Skeletal muscle satellite cell (primary cell): Measurements from ENCODE around the gene MTSS2. TPM values are rescaled to one million over a fixed set of nuclear protein-coding genes. Genes with fewer than 3 reads are reported as not detected.

Source experiments
- H3K27me3 ChIP-seq: 2 replicates; pipeline ENCODE4 v1.7.0; 2013; ENCODE audit warnings: low read length; ENCODE audit not compliant: control insufficient read depth, insufficient read depth
- H3K36me3 ChIP-seq: 2 replicates; pipeline ENCODE4 v1.7.0; 2013; ENCODE audit warnings: mild to moderate bottlenecking, control low read depth, low read length; ENCODE audit not compliant: insufficient read depth
- H3K4me1 ChIP-seq: 2 replicates; pipeline ENCODE4 v1.7.0; 2013; ENCODE audit warnings: low read length; ENCODE audit not compliant: control insufficient read depth, insufficient read depth
- H3K4me2 ChIP-seq: 2 replicates; pipeline ENCODE4 v1.7.0; 2013; ENCODE audit warnings: mild to moderate bottlenecking, low read length
- H3K4me3 ChIP-seq: 2 replicates; pipeline ENCODE4 v1.7.0; 2013; ENCODE audit warnings: low read length
- H3K9ac ChIP-seq: 2 replicates; pipeline ENCODE4 v1.7.0; 2013; ENCODE audit warnings: mild to moderate bottlenecking, low read depth, low read length, moderate library complexity
- H3K9me3 ChIP-seq: replicated peaks from 2 replicates; pipeline ENCODE4 v1.7.0; 2013; ENCODE audit warnings: mild to moderate bottlenecking, control low read depth, low read length
- total RNA-seq: library from RNA; depleted of rRNA; stranded (reverse); fragments of >200 nt; gene quantifications from 2 replicates; pipeline ENCODE4 v1.2.3, GENCODE V29; 2012; rRNA removed

MTSS2 gene, protein sequence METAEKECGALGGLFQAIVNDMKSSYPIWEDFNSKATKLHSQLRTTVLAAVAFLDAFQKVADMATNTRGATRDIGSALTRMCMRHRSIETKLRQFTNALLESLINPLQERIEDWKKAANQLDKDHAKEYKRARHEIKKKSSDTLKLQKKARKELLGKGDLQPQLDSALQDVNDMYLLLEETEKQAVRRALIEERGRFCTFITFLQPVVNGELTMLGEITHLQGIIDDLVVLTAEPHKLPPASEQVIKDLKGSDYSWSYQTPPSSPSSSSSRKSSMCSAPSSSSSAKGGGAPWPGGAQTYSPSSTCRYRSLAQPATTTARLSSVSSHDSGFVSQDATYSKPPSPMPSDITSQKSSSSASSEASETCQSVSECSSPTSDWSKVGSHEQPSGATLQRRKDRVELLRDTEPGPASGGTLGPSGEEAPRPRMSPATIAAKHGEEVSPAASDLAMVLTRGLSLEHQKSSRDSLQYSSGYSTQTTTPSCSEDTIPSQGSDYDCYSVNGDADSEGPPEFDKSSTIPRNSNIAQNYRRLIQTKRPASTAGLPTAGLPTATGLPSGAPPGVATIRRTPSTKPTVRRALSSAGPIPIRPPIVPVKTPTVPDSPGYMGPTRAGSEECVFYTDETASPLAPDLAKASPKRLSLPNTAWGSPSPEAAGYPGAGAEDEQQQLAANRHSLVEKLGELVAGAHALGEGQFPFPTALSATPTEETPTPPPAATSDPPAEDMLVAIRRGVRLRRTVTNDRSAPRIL
- 17.0 and 25.6 TPM in 2 replicates for total RNA-seq

DNA sequence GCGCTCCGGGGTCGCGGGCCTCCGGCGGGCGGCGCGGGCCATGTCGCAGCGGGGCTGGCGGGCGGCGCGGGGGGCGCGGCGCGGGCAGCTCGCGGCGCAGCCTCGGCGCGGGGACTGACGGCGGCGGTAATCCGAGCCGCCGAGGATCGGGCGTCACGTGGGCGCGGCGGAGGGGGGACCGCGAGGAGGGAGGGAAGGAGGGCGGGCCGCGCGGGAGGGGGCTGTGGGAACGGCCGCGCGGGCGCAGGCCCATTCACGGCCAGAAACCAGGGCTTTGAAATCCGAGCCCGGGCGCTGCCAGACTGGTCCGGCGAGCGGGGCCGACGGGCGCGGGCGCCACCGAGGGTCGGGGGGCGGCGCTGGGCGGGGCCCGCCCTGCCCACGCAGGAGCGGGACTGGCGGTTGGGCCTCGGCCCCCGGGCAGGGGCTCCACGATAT, at the start of gene MTSS2:
TSS of gene MTSS2 (minus strand) at position 116 of the 438 bp plus-strand sequence. CDS start 262 bp downstream, outside the sequence.
- Histone ChIP-seq H3K4me3 (peak within 1 kb of the TSS; percentile 90), H3K36me3 (peaks cover 13% of the 10 kb centered on the region), H3K9ac (peak within 1 kb of the TSS; percentile 90), H3K9me3 (no peaks in the 10 kb centered on the region), H3K27me3 (no peaks in the 10 kb centered on the region), H3K4me1 (peaks cover 87% of the 10 kb centered on the region), H3K4me2 (peak within 1 kb of the TSS; percentile 100)

DNA sequence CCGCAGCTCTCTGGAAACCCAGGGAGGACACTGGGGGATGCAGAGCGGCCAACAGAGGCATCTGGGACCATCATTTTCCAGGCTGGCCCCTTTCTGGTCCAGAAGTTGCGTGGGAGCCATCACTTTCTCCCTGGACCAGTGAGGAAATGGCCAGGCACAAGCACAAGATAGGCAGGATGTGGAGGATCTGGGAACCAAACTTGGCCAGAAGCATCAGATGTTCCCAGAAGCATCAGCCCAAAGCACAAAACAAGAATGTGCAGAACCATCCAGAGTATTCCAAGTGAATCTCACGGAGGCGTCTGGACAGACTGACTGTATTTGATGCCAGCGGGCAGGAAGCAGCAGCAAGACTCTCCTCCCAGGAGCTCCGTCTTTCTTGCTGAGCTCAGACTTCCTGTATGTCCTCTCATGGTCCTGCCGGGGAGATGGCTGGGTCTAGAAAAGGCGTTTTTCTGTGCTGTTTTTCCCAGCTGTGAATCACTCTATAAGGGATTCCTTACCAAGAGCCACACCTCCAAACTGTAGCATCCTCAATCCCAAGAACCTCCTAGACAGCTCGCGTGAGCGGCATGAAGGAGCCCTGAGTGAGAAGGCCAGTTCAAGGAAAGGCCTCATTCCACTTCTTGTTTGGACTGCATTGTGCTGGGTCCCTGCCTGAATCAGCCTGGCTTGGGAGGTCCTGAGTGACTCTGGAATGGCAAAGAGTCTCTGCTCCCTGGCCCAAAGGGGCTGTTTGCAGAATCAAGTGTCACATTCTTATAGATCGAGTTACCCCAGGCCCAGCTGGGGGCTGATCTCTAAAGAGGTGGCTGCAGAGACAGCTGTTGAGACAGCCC, 49.5 kb upstream of the MTSS2 start:
- peak overlapping the region; percentile 17 for H3K4me3 ChIP-seq
- H3K9me3 ChIP-seq, result no peaks in the 10 kb centered on the region
- H3K9ac ChIP-seq, result peak overlapping the region; percentile 71
- no peaks in the 10 kb centered on the region for H3K27me3 ChIP-seq
- H3K4me2 ChIP-seq, result peak overlapping the region; percentile 22
- peaks cover 55% of the 10 kb centered on the region for H3K4me1 ChIP-seq
- H3K36me3 ChIP-seq, result peaks cover 13% of the 10 kb centered on the region

DNA sequence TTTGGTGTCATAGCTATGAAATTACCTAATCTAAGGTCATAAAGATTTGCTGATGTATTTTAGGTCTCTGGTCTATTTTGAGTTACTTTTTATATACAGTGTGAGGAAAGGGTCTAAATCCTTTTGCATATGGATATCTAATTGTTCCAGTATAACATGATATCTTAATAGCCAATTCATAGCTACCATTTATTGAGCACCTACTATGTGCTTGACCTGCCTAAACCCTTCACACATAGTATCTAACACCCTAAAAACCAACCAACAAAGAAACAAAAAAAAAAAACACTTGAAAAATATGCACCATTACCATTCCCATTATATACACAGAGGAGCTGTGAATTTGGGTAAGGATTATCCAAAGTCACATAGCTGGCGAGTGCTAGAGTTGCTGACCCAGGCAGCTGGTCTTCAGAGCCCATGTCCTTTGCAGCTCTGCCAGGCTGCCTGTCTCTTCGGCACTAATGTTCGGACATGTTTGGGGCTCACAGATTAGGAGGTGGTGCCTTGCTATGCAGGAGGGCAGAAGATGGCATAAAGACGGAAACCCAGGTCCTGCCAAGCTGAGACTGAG, 48.8 kb upstream of the MTSS2 start:
- H3K27me3 ChIP-seq, result no peaks in the 10 kb centered on the region
- H3K9ac ChIP-seq, result peak overlapping the region; percentile 71
- peaks cover 12% of the 10 kb centered on the region for H3K36me3 ChIP-seq
- peak overlapping the region; percentile 22 for H3K4me2 ChIP-seq
- H3K4me1 ChIP-seq, result peaks cover 60% of the 10 kb centered on the region
- peak overlapping the region; percentile 17 for H3K4me3 ChIP-seq
- no peaks in the 10 kb centered on the region for H3K9me3 ChIP-seq

DNA sequence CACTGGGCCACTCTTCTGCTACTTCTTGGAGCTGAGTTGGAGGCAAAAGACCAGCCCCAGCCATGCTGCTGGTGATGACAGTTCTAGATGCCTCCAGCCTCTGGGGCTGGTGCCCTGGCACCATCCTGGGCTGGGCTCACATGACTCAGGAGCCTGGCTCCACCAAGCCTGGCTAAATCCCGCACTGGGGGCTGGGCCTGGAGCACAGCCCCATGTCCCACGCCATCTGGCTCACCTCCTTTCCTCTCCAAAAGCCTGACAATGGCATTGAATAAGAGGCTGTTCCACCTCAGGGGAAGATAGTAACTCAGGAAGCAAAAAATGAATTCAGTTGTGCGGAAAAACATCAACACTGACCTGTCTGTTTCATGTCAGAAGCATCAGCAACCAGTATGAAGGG, 45.1 kb upstream of the MTSS2 start:
- Histone ChIP-seq H3K4me3 (no peak overlapping the region), H3K9ac (no peak overlapping the region), H3K36me3 (peaks cover 21% of the 10 kb centered on the region), H3K9me3 (no peaks in the 10 kb centered on the region), H3K27me3 (no peaks in the 10 kb centered on the region), H3K4me1 (peaks cover 36% of the 10 kb centered on the region), H3K4me2 (peak overlapping the region; percentile 2)

DNA sequence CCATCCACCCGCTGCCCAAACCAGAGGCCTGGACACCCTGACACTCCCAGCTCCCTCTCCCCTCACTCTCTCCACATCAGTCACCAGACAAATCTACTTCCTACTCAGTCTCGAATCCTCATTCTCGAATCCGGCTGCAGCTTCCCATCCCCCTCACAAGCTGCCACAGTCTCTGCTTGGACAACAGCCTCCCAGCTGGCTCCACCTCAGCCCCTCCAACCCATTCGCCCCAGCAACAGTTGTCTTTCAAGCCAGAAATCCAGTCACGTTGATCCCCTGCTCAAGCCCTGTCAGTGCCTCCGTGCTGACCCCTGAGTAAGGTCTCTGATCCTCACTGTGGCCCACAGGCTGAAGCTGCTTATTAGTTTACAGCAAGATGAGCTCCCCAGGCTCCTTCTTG, 44.2 kb upstream of the MTSS2 start:
- no peak overlapping the region for H3K4me3 ChIP-seq
- H3K27me3 ChIP-seq, result no peaks in the 10 kb centered on the region
- H3K4me1 ChIP-seq, result peaks cover 33% of the 10 kb centered on the region
- H3K9ac ChIP-seq, result no peak overlapping the region
- peaks cover 21% of the 10 kb centered on the region for H3K36me3 ChIP-seq
- H3K4me2 ChIP-seq, result no peak overlapping the region
- no peaks in the 10 kb centered on the region for H3K9me3 ChIP-seq

DNA sequence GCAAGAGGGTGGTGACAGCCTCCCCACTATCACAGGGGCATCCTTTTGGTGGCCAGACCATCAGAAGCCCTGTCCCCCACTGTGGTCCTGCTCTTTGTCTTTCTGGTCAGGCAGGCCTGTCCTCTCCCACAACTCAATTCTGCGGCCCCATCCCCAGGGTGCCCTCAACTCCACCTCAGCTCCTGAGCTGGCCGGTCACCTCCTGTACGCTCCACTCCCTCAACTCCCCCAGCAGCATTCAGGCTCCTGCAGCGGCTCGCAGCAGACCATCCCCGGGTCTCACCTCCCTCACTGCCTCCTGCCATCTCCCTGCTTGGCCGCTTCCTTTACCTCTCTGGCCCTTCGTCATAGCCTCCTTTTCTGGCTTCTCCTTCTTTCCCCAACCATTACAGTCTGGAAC, 43.4 kb upstream of the MTSS2 start:
- no peak overlapping the region for H3K4me2 ChIP-seq
- H3K4me3 ChIP-seq, result no peak overlapping the region
- peaks cover 27% of the 10 kb centered on the region for H3K4me1 ChIP-seq
- no peaks in the 10 kb centered on the region for H3K27me3 ChIP-seq
- no peaks in the 10 kb centered on the region for H3K9me3 ChIP-seq
- peaks cover 21% of the 10 kb centered on the region for H3K36me3 ChIP-seq
- no peak overlapping the region for H3K9ac ChIP-seq

DNA sequence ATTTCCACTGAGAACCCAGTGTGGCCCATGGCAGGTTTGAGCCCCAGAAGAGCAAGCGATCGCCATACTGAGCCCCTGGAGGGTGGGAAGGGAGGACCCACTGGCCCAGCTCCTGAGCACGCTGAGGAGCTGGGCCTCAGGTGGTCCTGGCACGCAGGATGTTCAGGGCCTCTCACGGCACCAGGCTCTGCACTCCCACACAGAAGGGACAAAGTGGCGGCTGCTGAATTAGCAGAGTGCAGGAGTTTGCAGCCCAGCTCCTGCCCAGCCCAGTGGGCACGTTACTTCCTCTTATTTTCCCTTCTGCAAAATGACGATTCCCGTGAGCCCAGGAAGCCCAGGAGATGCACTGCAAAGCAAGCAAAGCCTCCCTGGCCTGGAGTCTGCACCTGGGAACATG, 42.3 kb upstream of the MTSS2 start:
- no peaks in the 10 kb centered on the region for H3K27me3 ChIP-seq
- H3K9ac ChIP-seq, result no peak overlapping the region
- no peak overlapping the region for H3K4me2 ChIP-seq
- H3K9me3 ChIP-seq, result no peaks in the 10 kb centered on the region
- no peak overlapping the region for H3K4me3 ChIP-seq
- peaks cover 21% of the 10 kb centered on the region for H3K36me3 ChIP-seq
- H3K4me1 ChIP-seq, result peaks cover 27% of the 10 kb centered on the region

DNA sequence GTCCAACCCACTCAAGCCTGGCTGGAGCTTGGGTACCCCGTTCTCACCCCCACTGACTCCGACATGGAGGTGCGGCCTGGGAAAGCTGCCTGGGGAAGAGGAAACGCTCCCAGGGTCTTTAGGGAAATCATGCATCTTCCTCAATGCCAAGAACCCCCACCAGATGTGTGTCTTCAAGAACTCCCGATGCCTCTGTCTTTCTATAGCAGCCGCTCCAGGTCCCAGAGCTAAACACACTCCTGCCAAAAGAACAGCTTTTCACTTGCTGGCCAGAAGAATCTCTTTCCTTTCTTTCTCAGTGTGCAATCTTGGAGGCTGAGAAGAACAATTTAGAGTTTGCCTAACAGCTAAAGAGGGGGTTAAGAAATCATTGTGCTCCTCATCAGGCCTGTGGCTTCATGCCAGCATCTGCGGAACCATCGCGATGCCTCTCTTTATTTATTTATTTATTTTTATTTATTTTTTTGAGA, 41.1 kb upstream of the MTSS2 start:
- Histone ChIP-seq H3K9me3 (no peaks in the 10 kb centered on the region), H3K4me2 (no peak overlapping the region), H3K27me3 (no peaks in the 10 kb centered on the region), H3K4me3 (no peak overlapping the region), H3K36me3 (peaks cover 28% of the 10 kb centered on the region), H3K9ac (no peak overlapping the region), H3K4me1 (peaks cover 27% of the 10 kb centered on the region)

DNA sequence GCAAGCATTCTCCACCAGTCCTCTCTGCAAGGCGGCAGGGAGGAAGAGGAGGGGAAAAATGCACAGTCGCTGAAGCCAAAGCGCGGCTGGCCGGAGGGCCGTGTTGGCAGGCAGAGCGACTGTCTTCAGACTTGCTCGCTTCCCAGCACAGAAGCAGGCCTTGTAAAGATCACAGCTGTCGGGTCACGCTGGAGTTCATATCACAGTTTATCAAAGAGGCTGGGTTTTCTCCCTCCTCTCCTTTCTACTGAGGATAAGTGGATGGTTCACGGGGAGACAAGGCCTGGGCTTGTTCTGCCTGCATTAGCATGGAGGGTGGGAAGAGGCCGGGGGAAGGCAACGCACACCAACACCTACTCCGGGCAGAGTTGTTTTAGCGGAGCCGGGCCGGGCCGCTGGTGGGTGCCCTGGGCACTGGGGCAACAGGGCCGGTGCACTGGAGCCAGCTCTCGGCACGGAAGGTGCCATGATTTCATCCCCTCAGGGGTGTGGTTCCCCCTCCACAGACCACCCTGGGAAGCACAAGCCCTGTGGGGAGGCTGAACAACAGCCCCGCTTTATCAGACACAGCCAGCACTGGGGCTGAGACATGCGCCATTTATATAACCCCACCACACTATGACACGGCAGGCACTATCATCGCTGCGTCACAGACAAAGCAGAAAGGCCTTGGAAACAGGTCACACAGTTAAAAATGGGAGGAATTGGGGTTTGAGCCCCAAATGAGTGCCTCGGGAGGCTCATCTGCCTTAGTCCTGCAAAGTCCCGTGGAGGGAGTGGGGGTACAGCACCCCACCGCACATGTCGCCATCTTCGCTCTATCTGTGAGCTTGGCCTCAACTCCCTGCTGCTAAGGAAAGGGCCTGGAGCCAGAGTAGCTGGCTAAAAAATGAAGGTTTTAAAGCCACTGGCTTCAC, 40.3 kb upstream of the MTSS2 start:
- Histone ChIP-seq H3K4me3 (no peak overlapping the region), H3K27me3 (no peaks in the 10 kb centered on the region), H3K4me2 (no peak overlapping the region), H3K9me3 (no peaks in the 10 kb centered on the region), H3K9ac (peak overlapping the region; percentile 28), H3K36me3 (peaks cover 25% of the 10 kb centered on the region), H3K4me1 (peaks cover 21% of the 10 kb centered on the region)
